Erythroblast (primary cell): Measurements from ENCODE around the gene MROH8.
"Not testable (repeated sequence)": the region's sequence is repeated elsewhere in the genome, so short reads cannot be mapped to it uniquely, and the experiment has no call there.

Experiments used
- DNase-seq, 2 experiments: peaks; one replicate each; lab custom pipeline; 2025; lab: John Stamatoyannopoulos, UW
- GATA1 ChIP-seq: IDR thresholded peaks from 2 replicates; pipeline ENCODE4 v1.6.1; 2011; ENCODE audit warnings: low read depth, mild to moderate bottlenecking, control low read depth, low read length, moderate library complexity
- POLR2A ChIP-seq: IDR thresholded peaks from 2 replicates; pipeline ENCODE4 v1.6.1; 2011; ENCODE audit warnings: mild to moderate bottlenecking, low read length

The MROH8 gene

GRCh38 chr20:37155987-37156386, 23.4 kb downstream of the MROH8 start:
- TF ChIP-seq POLR2A: no peak
- TF ChIP-seq GATA1: no peak
- no peak for DNase-seq

GRCh38 chr20:37154684-37155298, 24.6 kb downstream of the MROH8 start:
- DNase-seq: peak; percentile 59 to 89
- TF ChIP-seq GATA1: peak; percentile 80
- no peak for TF ChIP-seq POLR2A

GRCh38 chr20:37152284-37152683, 27.1 kb downstream of the MROH8 start:
- DNase-seq: no peak
- TF ChIP-seq POLR2A (no peak), GATA1 (no peak)

GRCh38 chr20:37151529-37151928, 27.8 kb downstream of the MROH8 start:
- DNase-seq: no peak
- TF ChIP-seq GATA1 (no peak), POLR2A (no peak)

GRCh38 chr20:37150864-37151263, 28.5 kb downstream of the MROH8 start:
- not testable (repeated sequence) for DNase-seq

- TF ChIP-seq GATA1 (no peak), POLR2A (no peak)
- DNase-seq: no peak
Observed at GRCh38 chr20:37147250-37147649, 32.1 kb downstream of the MROH8 start.

- TF ChIP-seq POLR2A (no peak), GATA1 (no peak)
- no peak for DNase-seq
Observed at GRCh38 chr20:37144856-37145404, 34.4 kb downstream of the MROH8 start.

GRCh38 chr20:37142708-37143107, 36.6 kb downstream of the MROH8 start:
- no peak for TF ChIP-seq POLR2A
- no peak for TF ChIP-seq GATA1
- DNase-seq: no peak

- no peak for DNase-seq
- TF ChIP-seq GATA1 (no peak), POLR2A (no peak)
Observed at GRCh38 chr20:37137547-37137946, 41.8 kb downstream of the MROH8 start.

- DNase-seq: no peak
- TF ChIP-seq GATA1 (no peak), POLR2A (no peak)
Observed at GRCh38 chr20:37133952-37134351, 45.4 kb downstream of the MROH8 start.

- DNase-seq: no peak
Observed at GRCh38 chr20:37131486-37131885, 47.9 kb downstream of the MROH8 start.

GRCh38 chr20:37128803-37129202, 50.5 kb downstream of the MROH8 start:
- DNase-seq: no peak
- no peak for TF ChIP-seq GATA1
- TF ChIP-seq POLR2A: no peak

More at GRCh38 chr20:37131486-37131885, 47.9 kb downstream of the MROH8 start:
- TF ChIP-seq GATA1 (no peak), POLR2A (no peak)

GRCh38 chr20:37126290-37126689, 53.1 kb downstream of the MROH8 start:
- DNase-seq: not testable (repeated sequence)

GRCh38 chr20:37123441-37123840, 55.9 kb downstream of the MROH8 start:
- TF ChIP-seq POLR2A (no peak), GATA1 (no peak)
- DNase-seq: no peak

- DNase-seq: no peak
- TF ChIP-seq GATA1 (no peak), POLR2A (no peak)
Observed at GRCh38 chr20:37120497-37120896, 58.9 kb downstream of the MROH8 start.

GRCh38 chr20:37119356-37120036, 59.9 kb downstream of the MROH8 start:
- no peak for TF ChIP-seq GATA1
- TF ChIP-seq POLR2A: no peak
- DNase-seq: no peak
